HepG2 (cell line): Measurements from ENCODE around the gene ARHGAP26. TPM values are rescaled to one million over a fixed set of nuclear protein-coding genes. Genes with fewer than 3 reads are reported as not detected.
A peak's percentile ranks its signal among the peaks of the same experiment; 100 is the strongest.

Experiments
- ATAC-seq: fragments of 200-7000 bp; cut with Tn5 transposase; 3 replicates; pipeline ENCODE4 v1.9.1; 2020; ENCODE audit warnings: mild to moderate bottlenecking, moderate library complexity
- BruUV-seq: library from RNA; stranded (reverse); fragments of 400-500 nt; replicated peaks from 2 replicates; lab custom pipeline; 2021; lab: Mats Ljungman, UMichigan
- CTCF ChIA-PET: fragments of 300-600 bp; formaldehyde crosslinking; extraction: SDS; loops from one replicate; lab custom pipeline; 2021; ENCODE audit warnings: low total read pairs, inconsistent platforms, low intra/inter-chr PET ratio; lab: Yijun Ruan, JAX
- POLR2A ChIA-PET: fragments of 350-600 bp; sonication (Branson Sonifier 250); formaldehyde crosslinking; loops from one replicate; lab custom pipeline; 2020; ENCODE audit warnings: antibody characterized with exemption, inconsistent platforms; lab: Yijun Ruan, JAX
- DNase-seq: peaks from one replicate; pipeline ENCODE4 v3.0.0-alpha.2; 2015; ENCODE audit warnings: low spot score
- FAIRE-seq: peaks from 3 replicates; lab custom pipeline; 2011; peaks lifted over from hg19 to GRCh38; lab: Jason Lieb, UNC
- H2AFZ ChIP-seq: one replicate; pipeline ENCODE4 v1.6.1; 2011; ENCODE audit warnings: low read length, inconsistent platforms
- H3K27ac ChIP-seq: fragments of 300-600 bp; 3 replicates; pipeline ENCODE4 v1.8.0; 2011; ENCODE audit warnings: mixed run types, mild to moderate bottlenecking, mixed read lengths, low read length, inconsistent platforms; ENCODE audit not compliant: insufficient read depth; ENCODE audit errors: extremely low read length
- H3K27me3 ChIP-seq, 2 experiments: fragments of 200-600 bp in 1 of 2; 2 replicates in 1 of 2; 3 replicates in 1 of 2; pipeline versions ENCODE4 v1.6.0 to v1.8.0; 2011; ENCODE audit warnings: low read length in 2 of 2, mild to moderate bottlenecking in 2 of 2, moderate library complexity in 2 of 2, inconsistent platforms in 1 of 2; ENCODE audit not compliant: insufficient read depth in 2 of 2, control insufficient read depth in 1 of 2
- H3K36me3 ChIP-seq, 2 experiments: fragments of 200-600 bp in 1 of 2; replicated peaks in 1 of 2; 2 replicates in 1 of 2; 3 replicates in 1 of 2; pipeline versions ENCODE4 v1.5.1 to v1.8.0; 2011; ENCODE audit warnings: low read length in 2 of 2, inconsistent platforms in 1 of 2; ENCODE audit not compliant: insufficient read depth in 2 of 2, control insufficient read depth in 1 of 2
- H3K4me1 ChIP-seq: 2 replicates; pipeline ENCODE4 v1.5.1; 2012; ENCODE audit warnings: low read length, inconsistent platforms; ENCODE audit not compliant: insufficient read depth
- H3K4me2 ChIP-seq: 2 replicates; pipeline ENCODE4 v1.6.0; 2011; ENCODE audit warnings: low read depth, low read length, inconsistent platforms
- H3K4me3 ChIP-seq, 3 experiments: fragments of 200-600 bp in 1 of 3; sonication (generic), shearing (Covaris generic) in 1 of 3; replicated peaks in 1 of 3; 2 replicates each; pipeline ENCODE4 v1.5.1; 2011 to 2016; ENCODE audit warnings: low read length in 3 of 3, inconsistent platforms in 2 of 3, low read depth in 2 of 3, mild to moderate bottlenecking in 2 of 3, control low read depth in 1 of 3, mixed read lengths in 1 of 3; ENCODE audit not compliant: insufficient read depth in 1 of 3
- H3K79me2 ChIP-seq: one replicate; pipeline ENCODE4 v1.6.1; 2011; ENCODE audit warnings: low read length, inconsistent platforms; ENCODE audit not compliant: insufficient read depth
- H3K9ac ChIP-seq: 2 replicates; pipeline ENCODE4 v1.6.0; 2011; ENCODE audit warnings: mild to moderate bottlenecking, low read depth, low read length, inconsistent platforms; ENCODE audit not compliant: insufficient read depth
- H3K9me3 ChIP-seq: 2 replicates; pipeline ENCODE4 v1.5.1; 2012; ENCODE audit warnings: mild to moderate bottlenecking, low read length
- H4K20me1 ChIP-seq: 2 replicates; pipeline ENCODE4 v1.6.0; 2011; ENCODE audit warnings: inconsistent platforms, mild to moderate bottlenecking, low read length, moderate library complexity; ENCODE audit not compliant: insufficient read depth
- CCAR2 ChIP-seq: fragments of 200-400 bp; formaldehyde crosslinking; optimal IDR thresholded peaks from 2 replicates; pipeline ENCODE3; 2018; ENCODE audit warnings: low read depth, mild to moderate bottlenecking, low read length, moderate library complexity
- DMAP1 ChIP-seq: IDR thresholded peaks from 2 replicates; pipeline ENCODE4 v1.6.1; 2016
- DPF2 ChIP-seq: sonication (generic); formaldehyde crosslinking; IDR thresholded peaks from 2 replicates; pipeline ENCODE4 v1.4.0; 2020; ENCODE audit warnings: mild to moderate bottlenecking, low read depth, missing genetic modification reagents, borderline replicate concordance
- GATAD2A ChIP-seq: IDR thresholded peaks from 2 replicates; pipeline ENCODE4 v1.6.1; 2016
- HOXA7 ChIP-seq: sonication (generic); formaldehyde crosslinking; IDR thresholded peaks from 2 replicates; pipeline ENCODE4 v1.8.1; 2022; ENCODE audit warnings: mild to moderate bottlenecking, missing genetic modification reagents, moderate library complexity
- KDM3A ChIP-seq: IDR thresholded peaks from 2 replicates; pipeline ENCODE4 v1.6.1; 2018; ENCODE audit warnings: low read depth, missing compliant biosample characterization
- KMT2A ChIP-seq: sonication (generic); formaldehyde crosslinking; IDR thresholded peaks from 2 replicates; pipeline ENCODE4 v1.4.0; 2020; ENCODE audit warnings: missing genetic modification reagents
- LCORL ChIP-seq, 2 experiments: fragments of 450-650 bp in 1 of 2; sonication (generic) in 1 of 2; formaldehyde crosslinking in 1 of 2; IDR thresholded peaks; 2 replicates each; pipeline versions ENCODE4 v1.5.0 to v1.6.1; 2017 to 2020; ENCODE audit warnings: antibody characterized with exemption in 1 of 2, missing genetic modification reagents in 1 of 2
- MLX ChIP-seq: IDR thresholded peaks from 2 replicates; pipeline ENCODE4 v1.6.1; 2016
- NCOR1 ChIP-seq: fragments of 200-600 bp; sonication (generic); IDR thresholded peaks from 2 replicates; pipeline ENCODE4 v1.7.0; 2017; ENCODE audit warnings: antibody characterized with exemption, low read length, borderline replicate concordance
- NFYC ChIP-seq: IDR thresholded peaks from 2 replicates; pipeline ENCODE4 v1.6.1; 2016; ENCODE audit warnings: missing genetic modification reagents, missing compliant biosample characterization
- RCOR2 ChIP-seq: IDR thresholded peaks from 2 replicates; pipeline ENCODE4 v1.6.1; 2016; ENCODE audit warnings: missing biosample characterization, missing genetic modification reagents
- RFXAP ChIP-seq: sonication (generic); formaldehyde crosslinking; IDR thresholded peaks from 2 replicates; pipeline ENCODE4 v1.4.0; 2020; ENCODE audit warnings: missing genetic modification reagents, borderline replicate concordance
- SOX5 ChIP-seq: IDR thresholded peaks from 2 replicates; pipeline ENCODE4 v1.6.1; 2016; ENCODE audit warnings: borderline replicate concordance
- TEF ChIP-seq: sonication (generic); formaldehyde crosslinking; IDR thresholded peaks from 2 replicates; pipeline ENCODE4 v1.5.0; 2020; ENCODE audit warnings: missing genetic modification reagents
- ZBTB8A ChIP-seq: sonication (generic); formaldehyde crosslinking; IDR thresholded peaks from 2 replicates; pipeline ENCODE4 v1.4.0; 2020; ENCODE audit warnings: mild to moderate bottlenecking, low read depth, missing genetic modification reagents, borderline replicate concordance
- ZMAT5 ChIP-seq: sonication (generic); formaldehyde crosslinking; IDR thresholded peaks from 2 replicates; pipeline ENCODE4 v1.5.0; 2020; ENCODE audit warnings: mild to moderate bottlenecking, low read depth, missing genetic modification reagents, borderline replicate concordance
- ZNF275 ChIP-seq: sonication (generic); formaldehyde crosslinking; IDR thresholded peaks from 2 replicates; pipeline ENCODE4 v1.8.0; 2022; ENCODE audit warnings: missing genetic modification reagents, mild to moderate bottlenecking, inconsistent platforms, borderline replicate concordance
- ZNF317 ChIP-seq: sonication (generic); formaldehyde crosslinking; IDR thresholded peaks from 2 replicates; pipeline ENCODE4 v1.5.0; 2020; ENCODE audit warnings: mild to moderate bottlenecking, missing genetic modification reagents
- ZNF331 ChIP-seq: sonication (generic); formaldehyde crosslinking; IDR thresholded peaks from 2 replicates; pipeline ENCODE4 v1.4.0; 2020; ENCODE audit warnings: missing genetic modification reagents
- ZNF33A ChIP-seq: sonication (generic); formaldehyde crosslinking; IDR thresholded peaks from 2 replicates; pipeline ENCODE4 v1.5.1; 2020; ENCODE audit warnings: missing genetic modification reagents, mild to moderate bottlenecking, moderate library complexity, borderline replicate concordance
- ZNF576 ChIP-seq: sonication (generic); formaldehyde crosslinking; IDR thresholded peaks from 2 replicates; pipeline ENCODE4 v1.4.0; 2020; ENCODE audit warnings: mild to moderate bottlenecking, missing genetic modification reagents
- ZNF607 ChIP-seq: sonication (generic); formaldehyde crosslinking; IDR thresholded peaks from 2 replicates; pipeline ENCODE4 v1.5.1; 2020; ENCODE audit warnings: missing genetic modification reagents, mild to moderate bottlenecking, borderline replicate concordance
- ZNF724P ChIP-seq: sonication (generic); formaldehyde crosslinking; IDR thresholded peaks from 2 replicates; pipeline ENCODE4 v1.8.0; 2022; ENCODE audit warnings: missing genetic modification reagents, borderline replicate concordance
- ZNF746 ChIP-seq: sonication (generic); formaldehyde crosslinking; IDR thresholded peaks from 2 replicates; pipeline ENCODE4 v1.8.0; 2022; ENCODE audit warnings: mild to moderate bottlenecking, missing genetic modification reagents
- WGBS: methylation state at CpG from one replicate; pipeline ENCODE4 v1.1.6; 2017; ENCODE audit warnings: low lambda C conversion rate; 5-methylcytosine and 5-hydroxymethylcytosine counted together
- in situ Hi-C: cut with HindIII; loops from 2 replicates; pipeline ENCODE4 v1.10.0; 2017; ENCODE audit warnings: low pct_unique_long_range_greater_than_20kb; ENCODE audit not compliant: extremely low pct_ligation_motif_present
- intact Hi-C: fragments of 100-400 bp; cut with micrococcal nuclease; formaldehyde crosslinking; loops from one replicate; pipeline ENCODE4 v1.10.0; 2022; ENCODE audit not compliant: unreplicated experiment
- polyA plus RNA-seq, 8 experiments: library from polyadenylated mRNA; depleted of rRNA in 3 of 8; stranded (reverse) in 7 of 8; unstranded in 1 of 8; fragments of >200 nt; fragmentation: Illumina TruSeq in 4 of 8; extraction: Trizol in 4 of 8; gene quantifications; 2 replicates each; pipeline versions ENCODE4 v1.2.1 to v1.2.3, GENCODE V29; 2011 to 2016; ENCODE audit warnings: low read depth in 4 of 8, missing spikeins in 1 of 8, mixed read lengths in 1 of 8; ENCODE audit not compliant: insufficient read depth in 1 of 8
- total RNA-seq, 5 experiments: library from RNA; depleted of rRNA; stranded (reverse); fragments of >200 nt; fragmentation: Illumina TruSeq; extraction: Trizol; gene quantifications; 2 replicates each; pipeline ENCODE4 v1.2.3, GENCODE V29; 2016; ENCODE audit warnings: low read depth in 1 of 5

Gene ARHGAP26
- total and polyA plus RNA-seq, 2 of the 13 experiments (the other 11 are each of a cell fraction or from before 2014, with no cell fraction given) = 9.6 to 18.2 TPM

- no TSS peak for BruUV-seq
- Histone ChIP-seq H3K79me2 (no peaks in the 10 kb centered on the region), H3K27me3 (no peaks in the 10 kb centered on the region), H3K4me3 (no peak overlapping the region), H3K4me2 (peak overlapping the region; percentile 19), H2AFZ (no peak overlapping the region), H3K9me3 (peaks cover 12% of the 10 kb centered on the region; the same call in 1 of the 2 replicates), H3K36me3 (no peaks in the 10 kb centered on the region), H3K4me1 (peaks cover 58% of the 10 kb centered on the region), H3K9ac (peak overlapping the region; percentile 31), H4K20me1 (no peaks in the 10 kb centered on the region), H3K27ac (peak overlapping the region; percentile 60)
- POLR2A ChIA-PET = no interaction called here
- CTCF ChIA-PET = no interaction called here
- WGBS = 9% methylated on average over 2 of the region's 2 CpGs
- DNase-seq = peak; percentile 49
- ATAC-seq = peak; percentile 75
- FAIRE-seq = peak; percentile 53
- intact Hi-C loops = loop anchor here (2.0 kb wide), 1 partner anchor 199 kb away; no protein-coding TSS in a partner anchor
- in situ Hi-C loops = no loop called here
- no peak for TF ChIP-seq ZNF331 (CRISPR knock-in tag)
- TF ChIP-seq ZNF724P (CRISPR knock-in tag) = no peak
- no peak for TF ChIP-seq ZBTB8A (CRISPR knock-in tag)
- no peak for TF ChIP-seq ZNF33A (CRISPR knock-in tag)
- no peak for TF ChIP-seq RFXAP (CRISPR knock-in tag)
- 0 out of 2 replicates have a peak, but pooled peaks have one; percentile 52 for TF ChIP-seq RCOR2 (CRISPR knock-in tag)
- no peak for TF ChIP-seq KDM3A (CRISPR knock-in tag)
- TF ChIP-seq DPF2 (CRISPR knock-in tag) = no peak
- no peak for TF ChIP-seq ZMAT5 (CRISPR knock-in tag)
- TF ChIP-seq ZNF746 (CRISPR knock-in tag) = no peak
- TF ChIP-seq LCORL (IDR thresholded peaks at IDR 0.05) = no peak
- no peak for TF ChIP-seq LCORL (CRISPR knock-in tag; IDR thresholded peaks at IDR 0.05)
- 0 out of 2 replicates have a peak, but pooled peaks have one; percentile 30 for TF ChIP-seq MLX (CRISPR knock-in tag)
- peak; percentile 53; the same call in 1 of the 2 replicates for TF ChIP-seq SOX5 (CRISPR knock-in tag)
- TF ChIP-seq KMT2A = no peak
- no peak for TF ChIP-seq HOXA7 (CRISPR knock-in tag)
- TF ChIP-seq DMAP1 (CRISPR knock-in tag) = no peak
- TF ChIP-seq ZNF576 (CRISPR knock-in tag) = no peak
- TF ChIP-seq NFYC (CRISPR knock-in tag) = no peak
- TF ChIP-seq ZNF317 = no peak
- TF ChIP-seq GATAD2A = 0 out of 2 replicates have a peak, but pooled peaks have one; percentile 28
- no peak for TF ChIP-seq NCOR1
- TF ChIP-seq TEF (CRISPR knock-in tag) = no peak
- no peak for TF ChIP-seq ZNF275 (CRISPR knock-in tag)
- TF ChIP-seq CCAR2 = no peak
- TF ChIP-seq ZNF607 (CRISPR knock-in tag) = no peak
Measured at GRCh38 chr5:143199843-143200242, 429.7 kb downstream of the ARHGAP26 start.
